Measurements from ENCODE around the gene LDLRAD2. TPM values are rescaled to one million over a fixed set of nuclear protein-coding genes. Genes with fewer than 3 reads are reported as not detected.

Gene LDLRAD2
- total and polyA plus RNA-seq, 2 of the 4 experiments (the other 2 are of a cell fraction) = 0.05 TPM; not detected in 1

DNA sequence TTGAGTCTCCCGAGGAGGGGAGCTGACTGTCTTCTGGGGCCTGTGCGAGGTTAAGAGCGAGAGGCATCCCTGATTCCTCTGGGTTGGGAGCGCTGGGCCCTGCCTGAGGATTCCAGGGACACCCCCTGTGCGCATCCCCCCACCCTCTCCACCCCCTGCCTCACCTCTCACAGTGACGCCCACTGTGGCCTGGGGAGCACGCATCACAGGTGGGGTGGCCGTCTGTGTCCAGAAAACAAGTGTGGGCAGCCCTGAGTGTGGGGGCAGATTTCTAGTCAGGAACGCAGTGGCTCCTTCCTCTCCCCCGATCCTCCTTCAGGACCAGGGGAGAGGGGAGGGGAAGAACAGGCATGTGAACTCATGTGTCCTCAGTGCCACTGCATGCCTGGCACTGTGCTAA is 61.7 kb downstream of the LDLRAD2 start:
- Histone ChIP-seq H3K9ac (ENCODE audit: low read depth, low read length) (no peak overlapping the region), H3K9me3 (ENCODE audit: control insufficient read depth, insufficient read depth, low read length) (no peaks in the 10 kb centered on the region), H3K56ac (ENCODE audit: extremely low read depth, insufficient read depth, low read length) (no peak overlapping the region), H3K14ac (replicated peaks; ENCODE audit: low read depth, low read length) (no peak overlapping the region), H3K9me1 (ENCODE audit: insufficient read depth, low read length) (peaks cover 20% of the 10 kb centered on the region), H3K27me3 (ENCODE audit: control insufficient read depth, insufficient read depth, low read length) (no peaks in the 10 kb centered on the region), H3K79me1 (ENCODE audit: low read depth in 1 of 2, low read length in 2 of 2) (peaks cover 4 to 27% of the 10 kb centered on the region in 2 experiments; a peak in 3 of 4 replicates), H4K5ac (ENCODE audit: low read depth, low read length) (no peak overlapping the region), H2BK5ac (ENCODE audit: low read depth, low read length, poor library complexity, severe bottlenecking) (no peak overlapping the region), H3K27ac (ENCODE audit: insufficient read depth, low read length) (no peak overlapping the region), H4K8ac (ENCODE audit: low read depth in 2 of 2, low read length in 2 of 2) (no peak overlapping the region), H2AFZ (replicated peaks; ENCODE audit: low read length, poor library complexity) (no peak overlapping the region), H3K4ac (ENCODE audit: low read depth, low read length) (no peak overlapping the region), H4K91ac (ENCODE audit: insufficient read depth, low read depth, low read length) (no peak overlapping the region), H2AK5ac (ENCODE audit: low read depth, low read length) (no peak overlapping the region), H2AK9ac (replicated peaks; ENCODE audit: low read depth, low read length, poor library complexity) (peak overlapping the region; percentile 55), H4K20me1 (ENCODE audit: insufficient read depth, low read length) (peaks cover 15% of the 10 kb centered on the region), H3K4me3 (ENCODE audit: insufficient read depth, low read depth, low read length) (no peak overlapping the region), H2BK120ac (ENCODE audit: low read depth, low read length) (no peak overlapping the region), H2BK20ac (ENCODE audit: low read depth, low read length) (no peak overlapping the region), H2BK15ac (ENCODE audit: low read depth, low read length) (no peak overlapping the region), H3K18ac (ENCODE audit: low read depth, low read length) (no peak overlapping the region), H3K36me3 (ENCODE audit: control insufficient read depth, insufficient read depth, low read length) (peaks cover 71% of the 10 kb centered on the region), H3K4me1 (ENCODE audit: control insufficient read depth, insufficient read depth, low read length) (peaks cover 11% of the 10 kb centered on the region), H3K4me2 (ENCODE audit: low read depth, low read length) (no peak overlapping the region), H3K23ac (ENCODE audit: low read depth, low read length) (no peak overlapping the region)
- ATAC-seq (ENCODE audit: low read depth) (no peak), DNase-seq (no peak)
- dilution Hi-C loops (cut with HindIII; ENCODE audit: low sequenced_read_pairs, unreplicated experiment) (no loop called here), in situ Hi-C loops (cut with MboI; ENCODE audit: low sequenced_read_pairs) (no loop called here), intact Hi-C loops (cut with micrococcal nuclease) (no loop called here)
- ChIA-PET POLR2A (ENCODE audit: unreplicated experiment) (no interaction called here), CTCF (no interaction called here)
- BruUV-seq (replicated peaks) = no TSS peak
- TF ChIP-seq, protein P1, sequence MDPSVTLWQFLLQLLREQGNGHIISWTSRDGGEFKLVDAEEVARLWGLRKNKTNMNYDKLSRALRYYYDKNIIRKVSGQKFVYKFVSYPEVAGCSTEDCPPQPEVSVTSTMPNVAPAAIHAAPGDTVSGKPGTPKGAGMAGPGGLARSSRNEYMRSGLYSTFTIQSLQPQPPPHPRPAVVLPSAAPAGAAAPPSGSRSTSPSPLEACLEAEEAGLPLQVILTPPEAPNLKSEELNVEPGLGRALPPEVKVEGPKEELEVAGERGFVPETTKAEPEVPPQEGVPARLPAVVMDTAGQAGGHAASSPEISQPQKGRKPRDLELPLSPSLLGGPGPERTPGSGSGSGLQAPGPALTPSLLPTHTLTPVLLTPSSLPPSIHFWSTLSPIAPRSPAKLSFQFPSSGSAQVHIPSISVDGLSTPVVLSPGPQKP (IDR thresholded peaks at IDR 0.05; ENCODE audit: borderline replicate concordance, low read depth, low read length) = no peak
- TF ChIP-seq POLR2A (IDR thresholded peaks at IDR 0.05; ENCODE audit: low read depth, low read length) = no peak
- no peak for TF ChIP-seq RCOR1 (IDR thresholded peaks at IDR 0.05; ENCODE audit: insufficient replicate concordance, low read length)
- TF ChIP-seq, protein P2, sequence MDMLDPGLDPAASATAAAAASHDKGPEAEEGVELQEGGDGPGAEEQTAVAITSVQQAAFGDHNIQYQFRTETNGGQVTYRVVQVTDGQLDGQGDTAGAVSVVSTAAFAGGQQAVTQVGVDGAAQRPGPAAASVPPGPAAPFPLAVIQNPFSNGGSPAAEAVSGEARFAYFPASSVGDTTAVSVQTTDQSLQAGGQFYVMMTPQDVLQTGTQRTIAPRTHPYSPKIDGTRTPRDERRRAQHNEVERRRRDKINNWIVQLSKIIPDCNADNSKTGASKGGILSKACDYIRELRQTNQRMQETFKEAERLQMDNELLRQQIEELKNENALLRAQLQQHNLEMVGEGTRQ (IDR thresholded peaks at IDR 0.05; ENCODE audit: low read depth, low read length) = no peak
- 100% methylated on average over 2 of the region's 10 CpGs; no CpG with 5 or more reads in 1 of the 2 experiments for WGBS, 2 experiments (ENCODE audit: extremely low coverage in 2 of 2, insufficient read length in 1 of 2)

Measured in IMR-90 (cell line).